Ovary (tissue), 3 donors: ENCODE measurements around the gene CFAP20DC.

ENCODE experiments used
- CTCF ChIP-seq, 3 donors: fragments of 450-650 bp in 2 of 3; fragments of 200-600 bp in 1 of 3; IDR thresholded peaks; one replicate each; pipeline versions ENCODE4 v1.5.1 to v1.8.0; 2016 to 2022; ENCODE audit warnings: antibody characterized with exemption in 3 of 3, mild to moderate bottlenecking in 1 of 3
- EP300 ChIP-seq: sonication (generic); formaldehyde crosslinking; IDR thresholded peaks from one replicate; pipeline ENCODE4 v1.6.1; 2017; ENCODE audit warnings: antibody characterized with exemption
- POLR2A ChIP-seq: fragments of 450-650 bp; IDR thresholded peaks from one replicate; pipeline ENCODE4 v1.6.1; 2017; ENCODE audit warnings: antibody characterized with exemption, mild to moderate bottlenecking, moderate library complexity
- donor health status: DM: no; HTN: no; CAD: no.

GRCh38 chr3:58965865-58966264 lies 84.0 kb downstream of the CFAP20DC start:
- TF ChIP-seq CTCF (IDR thresholded peaks at IDR 0.05) = no peak
- no peak for TF ChIP-seq POLR2A
- no peak for TF ChIP-seq EP300
